GM21423 (cell line): ENCODE data around the gene WNK1.
"Not testable (repeated sequence)": the region's sequence is repeated elsewhere in the genome, so short reads cannot be mapped to it uniquely, and the experiment has no call there.

Source experiments
- ATAC-seq: cut with Tn5 transposase; IDR thresholded peaks from one replicate; pipeline ENCODE4 v1.9.1; 2021; ENCODE audit warnings: mild to moderate bottlenecking, moderate library complexity; ENCODE audit not compliant: unreplicated experiment

Gene WNK1

DNA sequence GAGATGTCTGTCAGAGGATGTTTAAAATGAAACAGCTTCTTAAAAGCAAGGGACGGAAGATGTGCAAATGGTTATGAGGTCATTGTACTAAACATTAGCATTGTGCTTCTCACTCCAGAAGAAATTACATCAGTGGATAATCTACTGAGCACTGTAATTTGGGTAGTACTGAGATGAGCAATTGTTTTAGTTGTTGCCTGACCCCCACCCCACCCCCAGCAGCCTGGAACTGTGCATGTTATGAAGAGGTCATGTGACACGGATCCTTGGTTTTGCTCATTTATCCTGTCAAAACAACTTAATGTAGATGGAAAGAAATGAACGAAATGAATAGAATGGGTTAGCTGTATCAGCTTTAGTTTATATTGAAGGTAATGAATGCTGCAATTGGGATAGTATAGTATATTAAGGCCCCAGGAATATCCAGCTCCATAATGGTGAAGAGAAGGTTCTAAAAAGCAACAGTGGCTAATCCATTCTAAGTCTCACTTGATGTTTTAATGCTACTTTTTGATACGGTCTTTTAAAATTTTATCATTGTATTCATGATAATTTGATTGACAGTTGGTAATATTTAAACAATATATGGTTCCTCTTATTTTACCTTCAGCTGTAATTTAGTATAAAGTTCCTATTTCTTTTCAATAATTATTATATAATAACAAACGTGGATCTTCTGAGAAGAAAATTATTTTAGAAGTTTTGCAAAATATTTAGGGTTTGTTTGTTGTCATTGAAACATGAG lies 58.5 kb downstream of the WNK1 start:
- ATAC-seq, result no peak

DNA sequence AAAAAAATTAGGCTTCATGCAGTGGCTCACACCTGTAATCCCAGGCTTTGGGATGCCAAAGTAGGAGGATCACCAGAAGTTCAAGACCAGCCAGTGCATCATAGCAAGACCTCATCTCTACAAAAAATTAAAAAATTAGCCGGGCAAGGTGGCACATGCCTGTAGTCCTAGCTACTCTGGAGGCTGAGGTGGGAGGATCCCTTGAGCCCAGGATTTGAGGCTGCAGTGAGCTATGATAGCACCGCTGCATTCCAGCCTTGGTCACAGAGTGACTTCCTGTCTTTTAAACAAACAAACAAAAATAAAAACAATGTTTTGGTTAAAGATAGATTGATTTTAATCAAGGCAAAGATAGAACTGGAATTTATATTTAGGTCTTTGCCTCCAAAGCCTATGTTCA lies 60.6 kb downstream of the WNK1 start:
- no peak for ATAC-seq

DNA sequence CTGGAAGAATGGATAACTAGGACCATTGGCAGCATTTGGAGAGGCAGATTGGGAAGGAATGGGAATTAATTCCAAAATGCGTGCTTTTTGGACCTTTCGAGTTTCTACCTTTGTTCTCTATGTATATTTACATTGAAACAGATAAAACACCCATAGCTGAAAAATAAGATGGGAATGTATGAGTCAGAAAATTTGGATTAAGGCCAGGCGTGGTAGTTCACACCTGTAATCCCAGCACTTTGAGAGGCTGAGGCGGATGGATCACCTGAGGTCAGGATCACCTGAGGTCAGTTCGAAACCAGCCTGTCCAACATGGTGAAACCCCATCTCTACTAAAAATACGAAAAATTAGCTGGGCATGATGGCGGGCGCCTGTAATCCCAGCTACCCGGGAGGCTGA lies 65.1 kb downstream of the WNK1 start:
- ATAC-seq, result not testable (repeated sequence)

DNA sequence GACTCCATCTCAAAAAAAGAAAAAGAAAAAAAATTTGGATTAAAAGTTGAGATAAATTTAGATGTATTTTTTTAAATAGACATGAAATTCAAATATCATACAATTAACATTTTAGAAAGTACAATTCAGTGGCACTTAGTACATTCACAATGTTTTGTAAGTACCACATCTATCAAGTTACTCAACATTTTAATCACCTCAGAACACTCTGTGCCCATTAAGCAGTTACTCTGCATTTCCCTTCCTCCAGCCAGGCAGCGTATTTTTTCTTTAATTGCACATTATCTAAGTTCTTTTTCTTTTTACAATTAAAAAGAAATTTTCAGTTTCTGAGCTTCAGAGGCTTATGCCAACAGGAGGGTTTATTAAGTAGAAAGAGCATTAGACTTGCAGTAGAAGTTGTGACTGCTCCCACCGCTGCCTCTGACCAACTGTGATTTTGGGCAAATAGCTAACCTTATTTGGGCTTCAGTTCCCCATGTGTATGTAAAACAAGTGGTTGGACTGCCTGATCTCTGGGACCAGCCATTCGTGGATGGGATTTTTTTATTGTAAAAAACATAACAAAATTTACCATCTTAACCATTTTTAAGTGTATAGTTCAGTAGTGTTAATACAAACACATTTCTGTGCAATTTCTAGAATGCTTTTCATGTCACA lies 65.7 kb downstream of the WNK1 start:
- no peak for ATAC-seq

GRCh38 chr12:818733-819132 lies 66.4 kb downstream of the WNK1 start:
- ATAC-seq, result no peak

DNA sequence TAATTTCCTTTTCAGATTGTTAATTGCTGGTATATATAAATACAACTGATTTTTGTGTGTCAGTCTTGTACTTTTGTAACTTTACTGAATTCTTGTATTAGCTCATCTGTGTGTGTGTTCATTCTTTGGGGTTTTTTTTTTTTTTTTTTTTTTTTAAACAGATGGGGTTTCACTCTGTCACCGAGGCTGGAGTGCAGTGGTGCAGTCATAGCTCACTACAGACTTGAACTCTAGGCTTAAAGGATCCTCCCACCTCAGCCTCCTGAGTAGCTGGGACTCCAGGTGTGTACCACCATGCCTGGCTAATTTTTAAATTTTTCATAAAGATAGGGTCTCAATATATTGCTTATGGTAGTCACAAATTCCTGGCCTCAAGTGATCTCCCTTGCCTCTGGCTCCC lies 68.0 kb downstream of the WNK1 start:
- no peak for ATAC-seq

DNA sequence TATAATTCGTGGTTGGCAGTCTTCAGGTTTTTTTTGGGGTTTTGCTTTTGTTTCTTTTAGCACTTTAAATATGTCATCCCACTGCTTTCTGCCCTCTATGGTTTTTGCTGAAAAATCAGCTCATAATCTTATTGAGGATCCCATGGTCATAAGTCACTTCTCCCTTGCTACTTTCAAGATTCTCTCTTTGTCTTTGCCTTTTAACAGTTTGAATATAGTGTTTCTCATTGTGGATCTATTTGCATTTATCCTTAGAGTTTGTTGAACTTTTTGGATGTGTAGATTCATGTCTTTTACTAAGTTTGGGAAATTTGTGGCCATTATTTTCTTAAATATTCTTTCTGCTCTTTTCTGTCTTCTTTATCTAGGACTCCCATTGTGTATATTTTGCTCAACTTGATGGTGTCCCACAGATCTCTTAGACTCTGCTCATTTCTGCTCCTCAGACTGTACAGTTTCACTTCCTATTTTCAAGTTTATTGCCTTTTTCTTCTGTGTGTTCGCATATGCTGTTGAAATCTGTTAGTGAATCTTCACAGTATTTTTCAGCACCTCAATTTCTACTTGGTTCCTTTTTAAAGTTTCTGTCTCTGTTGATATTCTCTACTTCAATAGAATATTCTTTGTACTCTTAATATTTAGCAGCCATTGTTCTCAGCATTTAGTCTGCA lies 70.8 kb downstream of the WNK1 start:
- peak; percentile 87 for ATAC-seq

DNA sequence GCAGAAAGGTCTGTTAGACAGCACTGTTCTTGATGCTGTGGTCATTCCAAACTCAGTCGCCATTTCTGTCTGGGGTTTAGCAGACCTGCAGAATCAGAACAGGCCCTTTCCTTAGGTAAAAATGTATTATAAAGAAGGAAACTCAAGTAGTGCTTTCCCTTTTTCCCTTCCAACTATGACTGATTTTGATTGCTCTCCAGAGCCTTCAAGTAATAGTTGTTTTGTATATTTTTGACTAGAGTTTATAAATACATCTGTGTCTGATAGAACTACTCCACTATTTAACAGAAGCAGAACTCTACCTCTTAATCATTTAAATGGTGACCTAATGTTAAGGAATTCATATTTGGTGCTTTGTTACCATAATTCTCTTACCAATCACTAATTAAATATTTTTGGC lies 74.0 kb downstream of the WNK1 start:
- ATAC-seq, result no peak

GRCh38 chr12:828726-829395 lies 76.5 kb downstream of the WNK1 start:
- ATAC-seq, result no peak

DNA sequence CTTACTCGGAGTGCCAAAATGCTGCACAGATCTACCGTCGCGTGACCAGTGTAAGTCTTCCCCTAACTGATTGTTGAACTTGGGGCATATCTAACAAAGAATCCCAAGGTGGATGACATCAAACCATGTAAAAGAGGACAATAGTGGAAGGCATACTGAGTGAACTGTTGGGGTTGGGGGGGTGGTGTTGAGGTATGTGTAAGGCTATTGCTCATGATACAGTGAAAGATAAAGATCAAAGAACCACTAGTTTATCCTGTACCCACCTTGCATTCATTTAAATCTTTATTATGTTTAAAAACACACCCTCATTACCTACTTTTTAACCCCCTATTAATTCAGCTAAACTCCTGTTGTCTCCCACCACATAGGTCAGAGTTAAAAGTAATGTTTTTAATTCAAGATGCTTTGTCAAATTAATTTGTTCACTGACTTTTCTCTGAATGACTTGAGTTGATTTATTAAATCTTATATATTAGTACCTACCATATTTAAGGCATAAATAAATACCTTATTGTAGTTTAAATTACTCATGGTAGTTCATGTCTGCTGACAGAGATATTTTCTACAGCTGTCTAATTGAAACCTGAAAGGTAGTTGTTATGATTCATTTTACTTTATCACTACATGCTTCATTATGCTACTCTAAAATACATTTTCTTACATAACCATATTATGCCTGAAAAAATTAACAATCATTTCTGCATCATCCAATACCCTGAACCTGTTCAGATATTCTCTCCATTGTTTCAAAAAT lies 77.9 kb downstream of the WNK1 start:
- no peak for ATAC-seq

GRCh38 chr12:835754-836518 lies 83.6 kb downstream of the WNK1 start:
- no peak for ATAC-seq

DNA sequence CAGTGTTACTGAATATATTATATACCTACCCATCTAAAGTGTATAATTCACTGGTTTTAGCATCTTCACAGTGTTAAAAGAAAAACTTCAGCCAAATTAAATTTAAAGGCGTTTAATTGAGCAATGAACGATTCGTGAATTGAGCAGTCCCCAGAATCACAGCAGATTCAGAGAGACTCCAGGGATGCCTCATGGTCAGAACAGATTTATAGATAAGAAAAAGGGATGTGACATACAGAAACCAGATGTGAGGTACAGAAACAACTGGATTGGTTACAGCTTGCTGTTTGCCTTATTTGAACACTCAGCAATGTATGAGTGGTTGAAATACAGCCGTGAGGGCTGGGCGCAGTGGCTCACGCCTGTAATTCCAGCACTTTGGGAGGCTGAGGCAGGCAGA lies 84.6 kb downstream of the WNK1 start:
- no peak for ATAC-seq

- ATAC-seq, result no peak
Measured at GRCh38 chr12:837548-837947, 85.2 kb downstream of the WNK1 start.

- ATAC-seq, result no peak
Measured at GRCh38 chr12:843609-844008, 91.2 kb downstream of the WNK1 start.

- no peak for ATAC-seq
Measured at GRCh38 chr12:846421-846820, 94.0 kb downstream of the WNK1 start.

GRCh38 chr12:848173-848865 lies 95.9 kb downstream of the WNK1 start:
- ATAC-seq, result no peak

- ATAC-seq, result no peak
Measured at GRCh38 chr12:848882-849527, 96.6 kb downstream of the WNK1 start.

- not testable (repeated sequence) for ATAC-seq
Measured at GRCh38 chr12:849733-850437, 97.5 kb downstream of the WNK1 start.
